Stimulated activated CD4-positive, alpha-beta T cell treated with anti-CD3 and anti-CD28 coated beads, Interleukin-1b, Interleukin-23, amount 100 ng/mL, for 4 hours (primary cell): ENCODE results near the gene ERMAP.

Source experiments
- DNase-seq, 2 donors: peaks; one replicate each; pipeline ENCODE4 v3.0.0-alpha.2; 2020; ENCODE audit warnings: low read depth in 2 of 2

The ERMAP gene

GRCh38 chr1:42816585-42817439 lies at the start of gene ERMAP, which contains the start of gene SVBP:
ERMAP (plus strand) TSS chr1:42817122; CDS start chr1:42830449, 13,327 bp downstream.
SVBP (minus strand) TSS chr1:42817397; CDS start chr1:42816544, 853 bp downstream.
- DNase-seq, result peak; percentile 96 to 98

GRCh38 chr1:42767510-42768000 lies 49.4 kb upstream of the ERMAP start:
- no peak for DNase-seq

- no peak for DNase-seq
These were observed 48.8 kb upstream of the ERMAP start for GRCh38 chr1:42768172-42768571.

GRCh38 chr1:42769811-42770210 lies 47.1 kb upstream of the ERMAP start:
- DNase-seq, result no peak

- no peak for DNase-seq
These were observed 43.5 kb upstream of the ERMAP start for GRCh38 chr1:42773420-42773819.

GRCh38 chr1:42774928-42775526 lies 41.9 kb upstream of the ERMAP start:
- no peak for DNase-seq

GRCh38 chr1:42776502-42776901 lies 40.4 kb upstream of the ERMAP start:
- DNase-seq, result no peak

- no peak for DNase-seq
These were observed 39.1 kb upstream of the ERMAP start for GRCh38 chr1:42777852-42778251.

GRCh38 chr1:42779725-42780124 lies 37.2 kb upstream of the ERMAP start:
- no peak for DNase-seq

GRCh38 chr1:42780176-42780575 lies 36.7 kb upstream of the ERMAP start:
- no peak for DNase-seq

- no peak for DNase-seq
These were observed 33.8 kb upstream of the ERMAP start for GRCh38 chr1:42783092-42783491.

- no peak for DNase-seq
These were observed 32.4 kb upstream of the ERMAP start for GRCh38 chr1:42784547-42784945.

GRCh38 chr1:42784946-42785693 lies 31.8 kb upstream of the ERMAP start, which contains the start of gene TMEM269:
TMEM269 (plus strand) TSS chr1:42784991; CDS start chr1:42789894, 4,903 bp downstream.
- DNase-seq, result peak; percentile 27

- no peak for DNase-seq
These were observed 30.8 kb upstream of the ERMAP start for GRCh38 chr1:42786097-42786496.

- DNase-seq, result no peak
These were observed 28.9 kb upstream of the ERMAP start for GRCh38 chr1:42788021-42788420.

GRCh38 chr1:42793824-42794223 lies 23.1 kb upstream of the ERMAP start:
- DNase-seq, result no peak

GRCh38 chr1:42797414-42797813 lies 19.5 kb upstream of the ERMAP start:
- no peak for DNase-seq

GRCh38 chr1:42797979-42798378 lies 18.9 kb upstream of the ERMAP start:
- no peak for DNase-seq

GRCh38 chr1:42801832-42802473 lies 15.0 kb upstream of the ERMAP start:
- no peak for DNase-seq

GRCh38 chr1:42806171-42806570 lies 10.8 kb upstream of the ERMAP start:
- no peak for DNase-seq

- DNase-seq, result no peak
These were observed 10.3 kb upstream of the ERMAP start for GRCh38 chr1:42806593-42806992.
